GM19328 (cell line): Measurements from ENCODE around the gene PRIMPOL.
"Not testable (repeated sequence)": the region's sequence is repeated elsewhere in the genome, so short reads cannot be mapped to it uniquely, and the experiment has no call there.

Source experiments
- ATAC-seq: cut with Tn5 transposase; IDR thresholded peaks from one replicate; pipeline ENCODE4 v1.9.1; 2021; ENCODE audit warnings: mild to moderate bottlenecking, moderate library complexity; ENCODE audit not compliant: unreplicated experiment

The PRIMPOL gene

DNA sequence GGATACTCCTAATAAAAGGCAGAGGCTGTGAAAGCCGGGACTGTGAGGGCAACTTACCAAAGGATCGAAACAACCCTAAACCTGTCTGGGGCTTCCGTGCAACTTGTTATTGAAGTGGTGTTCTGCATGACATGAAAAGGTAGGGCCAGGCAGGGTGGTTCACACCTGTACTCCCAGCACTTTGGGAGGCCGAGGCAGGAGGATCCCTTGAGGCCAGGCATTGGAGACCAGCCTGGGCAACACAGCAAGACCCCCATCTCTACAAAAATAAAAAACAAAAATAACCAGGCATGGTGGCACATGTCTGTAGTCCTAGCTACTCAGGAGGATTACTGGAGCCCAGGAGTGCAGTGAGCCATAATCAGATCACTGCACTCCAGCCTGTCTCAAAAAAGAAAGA is 12.6 kb upstream of the PRIMPOL start:
- no peak for ATAC-seq

DNA sequence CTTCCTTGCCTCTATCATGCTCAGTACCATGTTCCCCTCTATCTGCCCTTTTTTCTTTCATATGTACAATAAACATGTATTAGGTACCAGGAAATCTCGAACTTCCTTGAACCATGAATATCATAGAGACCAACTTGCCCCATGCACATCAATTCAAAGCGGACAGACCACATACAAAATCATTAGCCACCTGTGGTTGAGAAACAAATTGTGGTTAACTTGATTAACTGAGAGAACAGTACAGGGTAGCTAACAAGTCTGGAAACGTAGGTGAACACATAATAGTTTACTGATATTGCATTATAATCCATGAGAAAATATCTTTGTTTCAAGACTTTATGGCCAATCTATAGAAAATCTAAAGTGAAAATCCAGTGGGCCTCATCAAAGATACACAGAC is 8.5 kb upstream of the PRIMPOL start:
- no peak for ATAC-seq

- ATAC-seq: no peak
These were observed 8.1 kb upstream of the PRIMPOL start for GRCh38 chr4:184641451-184641850.

DNA sequence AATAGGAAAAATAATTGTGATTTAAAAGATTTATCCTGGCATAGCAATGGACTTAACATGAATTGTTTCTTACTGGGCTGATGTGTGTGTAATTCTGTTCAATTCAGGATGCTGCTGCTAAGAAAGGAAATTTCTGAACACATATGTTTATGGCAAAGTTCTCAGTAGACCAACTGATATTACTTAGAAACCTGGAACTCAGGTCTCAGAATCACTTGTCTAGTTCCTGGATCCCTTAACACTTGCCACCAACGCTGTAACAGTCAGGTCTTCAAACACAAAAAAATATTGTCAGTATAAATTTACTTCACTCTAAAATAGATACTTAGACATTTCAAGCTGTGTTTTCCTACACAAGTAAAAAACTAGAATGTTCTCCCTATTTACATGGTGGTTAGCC is 5.8 kb upstream of the PRIMPOL start:
- ATAC-seq: no peak

- no peak for ATAC-seq
These were observed 4.8 kb upstream of the PRIMPOL start for GRCh38 chr4:184644553-184645307.

GRCh38 chr4:184645904-184646610 is 3.5 kb upstream of the PRIMPOL start:
- no peak for ATAC-seq

DNA sequence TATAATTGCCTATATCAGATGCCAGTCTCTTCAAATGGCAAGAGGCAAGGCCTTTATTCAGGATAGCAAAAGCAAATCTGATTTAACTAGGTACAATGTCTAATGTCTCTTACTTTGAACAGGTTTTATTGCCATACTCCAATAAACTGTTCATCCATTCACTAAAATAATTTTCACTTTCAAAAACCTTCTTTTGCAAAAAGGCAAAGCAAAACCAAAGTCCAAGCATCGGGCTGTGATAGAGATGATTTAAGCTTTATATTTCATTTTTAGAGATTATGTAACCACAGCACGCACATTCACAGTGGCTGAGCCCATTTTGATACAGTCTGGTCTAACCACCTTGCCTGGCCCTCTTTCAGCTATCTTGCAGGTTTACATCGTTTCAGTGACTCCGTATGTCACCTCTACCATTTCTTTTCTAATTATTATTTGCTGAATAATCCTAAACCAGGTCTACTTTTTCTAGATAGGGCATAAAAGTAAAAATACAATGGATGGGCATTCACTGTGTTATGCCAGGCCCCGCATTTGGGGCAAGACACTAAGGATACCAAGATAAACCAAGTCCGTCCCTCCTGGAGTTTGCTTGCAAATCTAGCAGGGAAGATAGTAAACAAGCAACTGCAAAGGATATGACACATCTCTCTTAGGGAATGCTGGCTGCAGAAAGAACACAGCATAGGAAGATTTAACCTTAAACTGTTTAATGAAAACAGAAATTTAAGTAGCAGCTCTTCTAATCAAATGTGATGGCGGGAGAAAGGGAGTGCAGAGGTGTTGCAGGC is 2.1 kb upstream of the PRIMPOL start:
- no peak for ATAC-seq

- no peak for ATAC-seq
These were observed 1.6 kb upstream of the PRIMPOL start for GRCh38 chr4:184648054-184648312.

- ATAC-seq: peak; percentile 18
These were observed 1.1 kb upstream of the PRIMPOL start for GRCh38 chr4:184648313-184649025.

DNA sequence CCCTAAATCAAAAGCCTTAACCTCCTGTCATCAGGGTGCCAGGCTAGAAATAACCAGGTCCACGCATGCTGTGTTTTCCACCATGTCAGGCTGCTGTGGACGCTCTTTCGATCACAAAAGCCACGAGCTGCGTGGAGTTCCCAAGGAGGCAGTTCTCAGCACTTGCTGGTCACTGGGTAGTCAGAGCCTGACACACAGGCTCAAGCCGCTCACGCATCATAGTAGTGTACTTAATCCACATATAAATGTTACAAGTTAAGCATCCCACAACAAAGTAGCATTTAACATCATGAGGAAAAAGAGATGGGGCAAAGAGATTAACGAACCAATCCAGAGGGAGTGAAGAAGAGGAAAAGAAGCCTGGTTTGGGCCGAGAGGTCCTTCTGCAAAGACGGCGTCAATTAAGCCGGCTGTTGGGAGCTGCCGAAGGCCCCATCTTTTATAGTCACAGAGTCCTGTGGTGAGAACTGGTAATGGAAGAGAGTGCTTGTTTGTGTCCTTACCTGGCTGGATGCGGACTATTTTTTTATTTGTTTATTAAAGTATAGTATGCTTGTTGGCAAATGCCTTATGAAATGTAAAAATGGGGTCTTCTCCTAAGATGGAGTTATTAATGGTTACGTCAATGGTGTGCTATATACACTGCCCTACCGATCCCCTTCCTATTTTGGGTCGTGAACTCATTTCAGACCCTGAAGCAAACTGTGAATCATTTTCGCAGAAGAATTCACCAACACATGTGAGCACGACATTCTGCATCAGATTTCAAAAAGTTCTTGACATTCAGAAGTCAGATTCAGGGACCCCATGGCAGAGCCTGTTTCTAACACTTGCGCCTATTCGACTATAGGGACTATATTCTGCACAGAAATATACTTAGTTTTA is 675 bp downstream of the PRIMPOL start:
- ATAC-seq: no peak

DNA sequence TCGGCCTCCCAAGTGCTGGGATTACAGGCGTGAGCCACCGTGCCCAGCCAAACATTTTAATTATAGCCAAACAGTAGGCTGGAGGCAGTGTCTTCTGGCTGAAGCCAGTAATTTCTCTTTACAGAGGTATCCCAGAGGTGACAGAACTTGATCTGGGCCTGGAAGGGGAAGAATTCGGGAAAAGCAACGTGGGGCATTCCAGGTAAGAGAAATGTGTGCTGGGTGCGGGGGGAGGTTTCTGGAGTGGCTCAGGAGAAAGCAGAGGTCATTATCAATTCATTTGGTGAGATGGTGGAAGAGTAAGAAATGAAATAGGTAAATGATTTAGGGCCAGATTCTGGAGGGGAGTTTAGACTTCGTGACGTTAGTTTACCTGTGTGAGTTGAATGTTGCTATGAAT is 2.4 kb downstream of the PRIMPOL start:
- no peak for ATAC-seq

DNA sequence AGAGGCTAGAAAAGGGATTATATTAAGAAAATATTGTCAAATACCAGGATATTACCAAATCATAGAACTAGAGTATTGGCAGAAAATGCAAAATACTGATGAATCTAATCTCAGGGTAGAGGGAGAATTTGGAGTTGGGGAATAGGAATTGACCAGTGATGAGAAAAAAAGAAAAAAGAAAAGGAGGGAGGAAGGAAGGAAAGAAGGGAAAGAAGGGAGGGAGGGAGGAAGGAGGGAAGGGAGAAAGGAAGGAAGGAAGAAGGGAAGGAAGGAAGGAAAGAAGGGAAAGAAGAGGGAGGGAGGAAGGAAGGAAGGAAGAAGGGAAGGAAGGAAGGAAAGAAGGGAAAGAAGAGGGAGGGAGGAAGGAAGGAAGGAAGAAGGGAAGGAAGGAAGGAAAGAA is 3.1 kb downstream of the PRIMPOL start:
- ATAC-seq: not testable (repeated sequence)

GRCh38 chr4:184653650-184654049 is 4.1 kb downstream of the PRIMPOL start:
- ATAC-seq: no peak

- no peak for ATAC-seq
These were observed 6.6 kb downstream of the PRIMPOL start for GRCh38 chr4:184655889-184656869.

DNA sequence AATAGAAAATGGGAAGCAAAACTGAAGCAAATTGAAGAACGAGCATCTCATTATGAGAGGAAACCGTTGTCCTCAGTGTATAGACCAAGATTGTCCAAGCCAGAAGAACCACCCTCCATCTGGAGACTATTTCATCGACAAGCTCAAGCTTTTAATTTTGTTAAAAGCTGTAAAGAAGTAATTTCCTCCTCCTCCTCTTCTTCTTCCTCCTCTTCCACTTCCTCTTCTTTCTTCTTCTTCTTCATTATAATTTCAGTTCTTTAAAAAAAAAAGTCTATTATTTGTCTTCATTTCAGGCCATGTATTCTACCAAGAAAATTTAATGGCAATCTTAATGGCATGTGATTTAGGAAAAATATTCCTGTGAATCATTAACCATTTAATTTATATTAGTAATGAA is 7.6 kb downstream of the PRIMPOL start:
- ATAC-seq: no peak

GRCh38 chr4:184657820-184658219 is 8.3 kb downstream of the PRIMPOL start:
- ATAC-seq: not testable (repeated sequence)

DNA sequence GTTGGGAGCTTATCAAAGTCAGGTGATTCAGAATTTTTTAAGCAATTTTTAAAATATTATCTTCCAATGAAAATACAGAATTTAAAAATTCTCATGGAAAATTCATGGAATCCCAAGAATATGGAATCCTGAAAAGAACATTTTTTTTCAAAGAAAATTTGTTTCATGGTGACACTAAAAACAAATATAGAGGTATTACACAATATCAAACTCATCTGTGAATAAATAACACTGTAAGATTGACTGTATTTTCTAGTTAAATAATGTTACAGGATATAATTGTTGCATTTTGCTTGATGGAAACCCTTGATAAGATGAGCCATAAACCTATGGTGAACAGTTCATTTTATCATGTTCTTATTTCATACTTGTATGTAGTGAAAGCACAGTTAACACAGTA is 11.4 kb downstream of the PRIMPOL start:
- ATAC-seq: no peak

DNA sequence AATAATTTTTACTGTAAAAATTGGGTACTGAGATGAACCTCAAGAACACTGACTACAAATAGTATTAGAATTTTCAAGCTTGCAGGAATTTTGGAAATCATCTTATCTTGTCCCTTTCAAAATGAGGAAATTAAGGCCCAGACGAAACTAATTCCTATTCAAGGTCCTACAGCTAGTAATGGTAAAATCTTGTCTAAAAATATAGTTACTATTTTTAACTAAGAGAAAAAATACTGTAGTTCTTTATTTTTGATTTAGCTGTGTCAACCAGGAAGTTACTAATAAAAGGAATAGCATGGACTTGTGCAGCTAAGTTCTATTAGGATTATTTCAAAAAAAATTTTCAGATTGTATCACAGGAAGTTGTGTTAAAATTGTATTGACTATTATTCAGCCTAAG is 12.7 kb downstream of the PRIMPOL start:
- ATAC-seq: no peak
